Thyroid gland (tissue), 4 donors: ENCODE measurements around the gene ANOS1. TPM values are rescaled to one million over a fixed set of nuclear protein-coding genes. Genes with fewer than 3 reads are reported as not detected.
"Not testable (repeated sequence)": the region's sequence is repeated elsewhere in the genome, so short reads cannot be mapped to it uniquely, and the experiment has no call there.

ENCODE experiments used
- DNase-seq, 2 donors: peaks; one replicate each; pipeline ENCODE4 v3.0.0-alpha.2; 2019
- H3K27ac ChIP-seq, 3 donors: fragments of 200-600 bp; sonication (generic); 1 replicate in 2 of 3; 2 replicates in 1 of 3; pipeline ENCODE4 v1.5.1; 2016 to 2019; ENCODE audit warnings: mild to moderate bottlenecking in 1 of 3, moderate library complexity in 1 of 3
- H3K27me3 ChIP-seq: fragments of 200-600 bp; sonication (generic); one replicate; pipeline ENCODE4 v1.5.1; 2019
- H3K36me3 ChIP-seq, 2 donors: fragments of 200-600 bp; sonication (generic); one replicate each; pipeline ENCODE4 v1.5.1; 2016 to 2019
- H3K4me1 ChIP-seq, 2 donors: fragments of 200-600 bp; sonication (generic); one replicate each; pipeline ENCODE4 v1.5.1; 2017 to 2019
- H3K4me3 ChIP-seq, 3 donors: fragments of 200-600 bp; sonication (generic); replicated peaks in 1 of 3; 1 replicate in 2 of 3; 2 replicates in 1 of 3; pipeline ENCODE4 v1.5.1; 2016; ENCODE audit warnings: mild to moderate bottlenecking in 1 of 3
- H3K9me3 ChIP-seq: fragments of 200-600 bp; sonication (generic); one replicate; pipeline ENCODE4 v1.5.1; 2017
- POLR2A ChIP-seq, 2 donors: fragments of 450-650 bp; IDR thresholded peaks; one replicate each; pipeline ENCODE4 v1.6.1; 2017; ENCODE audit warnings: antibody characterized with exemption in 2 of 2, mild to moderate bottlenecking in 2 of 2, moderate library complexity in 1 of 2
- WGBS, 2 donors: methylation state at CpG; one replicate each; pipeline ENCODE4 v1.1.5; 2017; 5-methylcytosine and 5-hydroxymethylcytosine counted together
- intact Hi-C: fragments of 100-400 bp; cut with DNase I; formaldehyde crosslinking; loops from one replicate; pipeline ENCODE4 v1.15.1; 2023
- total RNA-seq, 4 donors: library from RNA; depleted of rRNA; stranded (reverse); fragments of >200 nt; gene quantifications; one replicate each; pipeline ENCODE4 v1.2.3, GENCODE V29; 2016
- TF ChIP-seq, protein P1 (sequence below), 6 experiments: fragments of 200-600 bp in 3 of 6; fragments of 450-650 bp in 3 of 6; sonication (generic) in 3 of 6; IDR thresholded peaks; one replicate each; pipeline ENCODE4 v1.5.1; 2016 to 2019; ENCODE audit warnings: antibody characterized with exemption in 6 of 6, mild to moderate bottlenecking in 2 of 6, inconsistent platforms in 1 of 6, moderate library complexity in 1 of 6

The ANOS1 gene
- total RNA-seq, 4 donors from 2014 or later = 19.3 to 57.3 (median 32.0) TPM

DNA sequence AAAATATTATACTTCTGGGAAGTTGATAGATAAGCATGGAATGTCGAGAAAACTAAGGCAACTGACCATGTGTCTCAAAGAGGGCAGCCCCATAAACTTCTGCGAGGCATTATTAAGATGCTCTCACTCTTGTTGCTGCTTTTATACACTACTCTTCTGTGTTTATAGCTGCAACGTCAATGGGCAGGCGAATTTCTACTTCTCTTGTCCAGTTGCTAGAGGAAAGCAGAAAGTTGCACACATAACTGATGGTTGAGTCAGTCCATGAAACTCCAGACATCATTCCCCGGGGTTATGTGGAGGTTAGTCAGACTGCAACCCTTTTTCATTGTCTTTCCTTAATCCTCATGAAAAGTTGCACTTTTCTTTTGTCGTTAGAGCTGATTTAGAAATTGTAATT is 227.5 kb downstream of the ANOS1 start:
- Histone ChIP-seq H3K27ac (no peak overlapping the region), H3K9me3 (no peaks in the 10 kb centered on the region), H3K27me3 (peaks cover 4% of the 10 kb centered on the region), H3K4me1 (no peaks in the 10 kb centered on the region), H3K4me3 (no peak overlapping the region), H3K36me3 (no peaks in the 10 kb centered on the region)
- intact Hi-C loops = no loop called here
- no peak for DNase-seq
- TF ChIP-seq, protein P1, sequence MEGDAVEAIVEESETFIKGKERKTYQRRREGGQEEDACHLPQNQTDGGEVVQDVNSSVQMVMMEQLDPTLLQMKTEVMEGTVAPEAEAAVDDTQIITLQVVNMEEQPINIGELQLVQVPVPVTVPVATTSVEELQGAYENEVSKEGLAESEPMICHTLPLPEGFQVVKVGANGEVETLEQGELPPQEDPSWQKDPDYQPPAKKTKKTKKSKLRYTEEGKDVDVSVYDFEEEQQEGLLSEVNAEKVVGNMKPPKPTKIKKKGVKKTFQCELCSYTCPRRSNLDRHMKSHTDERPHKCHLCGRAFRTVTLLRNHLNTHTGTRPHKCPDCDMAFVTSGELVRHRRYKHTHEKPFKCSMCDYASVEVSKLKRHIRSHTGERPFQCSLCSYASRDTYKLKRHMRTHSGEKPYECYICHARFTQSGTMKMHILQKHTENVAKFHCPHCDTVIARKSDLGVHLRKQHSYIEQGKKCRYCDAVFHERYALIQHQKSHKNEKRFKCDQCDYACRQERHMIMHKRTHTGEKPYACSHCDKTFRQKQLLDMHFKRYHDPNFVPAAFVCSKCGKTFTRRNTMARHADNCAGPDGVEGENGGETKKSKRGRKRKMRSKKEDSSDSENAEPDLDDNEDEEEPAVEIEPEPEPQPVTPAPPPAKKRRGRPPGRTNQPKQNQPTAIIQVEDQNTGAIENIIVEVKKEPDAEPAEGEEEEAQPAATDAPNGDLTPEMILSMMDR (IDR thresholded peaks at IDR 0.05) = no peak
- TF ChIP-seq POLR2A (IDR thresholded peaks at IDR 0.05) = no peak
- WGBS, 2 donors = 69 to 83% methylated on average over 6 of the region's 6 CpGs

DNA sequence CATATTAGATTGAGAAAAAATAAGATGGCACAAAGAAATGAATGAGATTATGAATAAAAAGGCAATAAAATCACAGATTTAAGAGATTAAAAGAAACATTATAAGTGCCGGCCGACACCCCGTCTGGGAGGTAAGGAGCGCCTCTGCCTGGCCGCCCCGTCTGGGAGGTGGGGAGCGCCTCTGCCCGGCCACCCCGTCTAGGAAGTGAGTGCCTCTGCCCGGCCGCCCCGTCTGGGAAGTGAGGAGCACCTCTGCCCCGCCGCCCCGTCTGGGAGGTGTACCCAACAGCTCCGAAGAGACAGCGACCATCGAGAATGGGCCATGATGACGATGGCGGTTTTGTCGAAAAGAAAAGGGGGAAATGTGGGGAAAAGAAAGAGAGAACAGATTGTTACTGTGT is 229.8 kb downstream of the ANOS1 start:
- H3K4me3 ChIP-seq, intact Hi-C loops, H3K36me3 ChIP-seq, H3K9me3 ChIP-seq, H3K27ac ChIP-seq, DNase-seq, H3K4me1 ChIP-seq, H3K27me3 ChIP-seq: not testable (repeated sequence)
- 96% methylated on average over 18 to 21 of the region's 21 CpGs for WGBS, 2 donors

DNA sequence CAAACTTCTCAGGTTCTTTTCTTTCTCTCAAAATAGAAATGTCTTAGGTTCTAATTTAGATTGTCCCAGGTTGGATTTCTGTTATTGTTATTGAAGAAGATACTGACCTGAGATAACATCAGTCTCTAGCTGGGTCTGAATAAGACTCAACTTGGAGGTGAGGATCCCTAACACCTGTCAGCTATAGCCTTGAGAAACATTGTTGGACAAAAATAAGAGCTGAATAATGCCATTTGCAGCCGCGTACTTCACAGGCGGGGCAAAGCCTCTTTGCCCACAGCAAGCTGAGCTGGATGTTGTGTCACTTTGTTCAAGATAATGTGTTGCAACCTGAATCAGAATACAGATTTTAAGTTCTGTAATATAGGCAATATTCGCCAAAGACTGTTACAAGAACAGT is 231.7 kb downstream of the ANOS1 start:
- Histone ChIP-seq H3K36me3 (no peaks in the 10 kb centered on the region), H3K4me3 (no peak overlapping the region), H3K27ac (no peak overlapping the region), H3K27me3 (peaks cover under 1% of the 10 kb centered on the region), H3K4me1 (no peaks in the 10 kb centered on the region), H3K9me3 (no peaks in the 10 kb centered on the region)
- 96 to 97% methylated on average over 4 of the region's 4 CpGs for WGBS, 2 donors
- intact Hi-C loops = no loop called here
- DNase-seq = no peak
- TF ChIP-seq POLR2A (IDR thresholded peaks at IDR 0.05) = no peak
- TF ChIP-seq, protein P1 (IDR thresholded peaks at IDR 0.05) = no peak

- H3K4me3 ChIP-seq, H3K27ac ChIP-seq, DNase-seq, H3K9me3 ChIP-seq, H3K4me1 ChIP-seq, intact Hi-C loops, H3K27me3 ChIP-seq, H3K36me3 ChIP-seq: not testable (repeated sequence)
- 84 to 90% methylated on average over 4 of the region's 4 CpGs for WGBS, 2 donors
These were observed 236.9 kb downstream of the ANOS1 start for GRCh38 chrX:8495036-8495435.

DNA sequence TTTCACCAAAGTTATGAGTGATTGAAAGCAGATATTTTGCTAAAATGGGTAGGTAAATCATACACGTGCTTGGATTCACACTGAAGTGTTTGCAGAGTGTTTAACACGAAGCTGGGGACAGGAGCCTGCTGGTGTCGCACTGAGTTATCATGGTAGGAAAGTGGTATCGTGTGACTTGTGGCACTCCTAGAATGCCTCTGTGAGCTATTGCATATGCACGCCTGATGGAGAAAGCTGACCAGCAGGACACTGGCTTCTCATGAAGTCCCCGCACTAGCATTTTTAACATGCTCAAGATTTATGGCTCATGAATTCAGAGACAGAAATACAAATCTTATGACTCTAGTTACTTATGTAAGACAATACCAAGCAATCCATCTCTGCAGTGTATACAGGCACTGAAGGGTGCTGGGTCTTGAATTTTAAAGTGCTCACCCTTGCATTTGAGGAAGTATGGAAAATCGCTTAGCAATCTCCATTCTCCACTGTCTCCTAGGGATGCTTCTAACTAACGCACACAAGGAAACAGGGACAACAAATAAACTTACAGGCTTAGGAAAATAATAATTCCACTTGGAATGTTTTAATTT is 247.5 kb downstream of the ANOS1 start:
- WGBS, 2 donors = 73 to 76% methylated on average over 8 of the region's 8 CpGs
- no peak for TF ChIP-seq POLR2A (IDR thresholded peaks at IDR 0.05)
- TF ChIP-seq, protein P1 (IDR thresholded peaks at IDR 0.05) = no peak
- intact Hi-C loops = no loop called here
- no peak overlapping the region for H3K4me3 ChIP-seq
- no peak overlapping the region for H3K27ac ChIP-seq
- H3K36me3 ChIP-seq = no peaks in the 10 kb centered on the region
- no peaks in the 10 kb centered on the region for H3K4me1 ChIP-seq
- no peaks in the 10 kb centered on the region for H3K27me3 ChIP-seq
- no peaks in the 10 kb centered on the region for H3K9me3 ChIP-seq
- DNase-seq = no peak

Other genes starting within 250 kb of the ANOS1 start
- not detected for gene FAM9A, start 69.2 kb upstream of the ANOS1 start, total RNA-seq